Nephron (organoid): ENCODE data around the gene FBXO31.
A peak's percentile ranks its signal among the peaks of the same experiment; 100 is the strongest.

Experiments
- H3K27ac Mint-ChIP-seq, 3 experiments: 2 replicates each; pipeline ENCODE4 v1.8.0; 2020; ENCODE audit warnings: mixed read lengths in 3 of 3, mild to moderate bottlenecking in 2 of 3, moderate library complexity in 1 of 3
- H3K27me3 Mint-ChIP-seq: 2 replicates; pipeline ENCODE4 v1.8.0; 2021; ENCODE audit warnings: low read depth, mild to moderate bottlenecking, moderate library complexity, mixed read lengths
- H3K36me3 Mint-ChIP-seq: 2 replicates; pipeline ENCODE4 v1.8.0; 2020; ENCODE audit warnings: low read depth, mixed read lengths
- H3K4me1 Mint-ChIP-seq: 2 replicates; pipeline ENCODE4 v1.8.0; 2020; ENCODE audit warnings: mixed read lengths
- H3K4me3 Mint-ChIP-seq, 3 experiments: 2 replicates each; pipeline ENCODE4 v1.8.0; 2020; ENCODE audit warnings: mild to moderate bottlenecking in 3 of 3, mixed read lengths in 3 of 3, moderate library complexity in 2 of 3
- H3K9me3 Mint-ChIP-seq: 2 replicates; pipeline ENCODE4 v1.8.0; 2020; ENCODE audit warnings: mixed read lengths
- CTCF ChIP-seq, 3 experiments: fragments of 200-600 bp; sonication (generic); IDR thresholded peaks; one replicate each; pipeline ENCODE4 v1.5.0; 2021; ENCODE audit warnings: antibody characterized with exemption in 3 of 3; ENCODE audit not compliant: unreplicated experiment in 3 of 3

Gene FBXO31

GRCh38 chr16:87375426-87376135, 8.0 kb downstream of the FBXO31 start:
- peaks cover 12% of the 10 kb centered on the region for H3K36me3 Mint-ChIP-seq
- no peak overlapping the region for H3K4me3 Mint-ChIP-seq
- no peak for TF ChIP-seq CTCF (IDR thresholded peaks at IDR 0.05; ENCODE audit: unreplicated experiment in 3 of 3)
- H3K27ac Mint-ChIP-seq: peak overlapping the region in 2 of 3 experiments; percentile 28 to 51
- H3K4me1 Mint-ChIP-seq: peaks cover 14% of the 10 kb centered on the region
- H3K9me3 Mint-ChIP-seq: no peaks in the 10 kb centered on the region
- H3K27me3 Mint-ChIP-seq: no peaks in the 10 kb centered on the region

GRCh38 chr16:87374313-87374712, 9.3 kb downstream of the FBXO31 start:
- Mint-ChIP-seq H3K27me3 (no peaks in the 10 kb centered on the region), H3K36me3 (peaks cover 11% of the 10 kb centered on the region), H3K4me1 (peaks cover 14% of the 10 kb centered on the region), H3K9me3 (no peaks in the 10 kb centered on the region), H3K27ac (no peak overlapping the region), H3K4me3 (no peak overlapping the region)
- TF ChIP-seq CTCF (IDR thresholded peaks at IDR 0.05; ENCODE audit: unreplicated experiment in 3 of 3): no peak

DNA sequence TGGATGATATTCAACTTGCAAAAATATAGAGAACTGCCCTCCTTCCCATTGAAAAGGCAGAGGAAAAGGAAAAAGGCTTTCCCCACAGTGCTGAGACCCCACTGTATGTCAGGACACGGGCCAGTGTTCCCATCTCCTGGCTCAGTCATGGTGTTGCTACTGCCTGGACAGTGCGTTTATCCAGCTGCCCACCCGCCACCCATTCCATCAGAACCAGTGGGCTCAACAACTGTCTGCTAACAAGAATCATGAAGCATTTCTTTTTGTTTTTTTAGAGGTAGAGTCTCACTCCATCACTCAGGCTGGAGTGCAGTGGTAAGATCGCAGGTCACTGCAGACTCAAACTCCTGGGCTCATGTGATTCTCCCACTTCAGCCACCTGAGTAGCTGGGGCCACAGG, 11.3 kb downstream of the FBXO31 start:
- Mint-ChIP-seq H3K9me3 (no peaks in the 10 kb centered on the region), H3K4me3 (no peak overlapping the region), H3K27me3 (no peaks in the 10 kb centered on the region), H3K27ac (no peak overlapping the region), H3K36me3 (peaks cover 6% of the 10 kb centered on the region), H3K4me1 (peaks cover 18% of the 10 kb centered on the region)
- no peak for TF ChIP-seq CTCF (IDR thresholded peaks at IDR 0.05; ENCODE audit: unreplicated experiment in 3 of 3)

DNA sequence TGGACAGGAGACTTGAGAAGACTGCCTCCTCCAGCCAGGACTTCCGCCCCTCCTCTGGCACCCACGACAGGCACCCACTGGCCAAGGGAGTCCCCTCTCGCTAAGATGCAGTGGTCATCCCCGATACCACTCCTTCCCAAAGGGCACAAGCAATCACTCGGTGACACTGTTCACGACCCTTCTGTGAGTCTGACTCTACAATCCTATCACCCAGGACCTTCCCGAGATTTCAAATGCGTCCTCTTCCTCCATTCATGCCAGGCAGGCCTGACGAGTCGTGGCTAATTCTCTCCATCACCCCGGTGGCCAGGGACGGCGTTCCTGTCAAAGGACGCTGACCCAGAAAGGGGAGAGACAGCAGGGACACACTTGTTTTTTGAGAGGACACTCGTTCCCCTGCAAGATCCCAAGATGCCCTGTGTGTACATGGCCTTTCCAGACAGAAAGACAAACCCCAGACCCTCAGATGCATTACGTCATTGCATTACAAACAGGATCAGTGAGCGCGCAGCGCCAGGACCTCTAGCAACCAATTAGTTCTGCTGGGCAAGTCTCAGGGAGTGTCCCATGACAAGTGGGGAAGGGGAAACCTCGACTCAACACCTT, 12.2 kb downstream of the FBXO31 start:
- Mint-ChIP-seq H3K9me3 (no peaks in the 10 kb centered on the region), H3K36me3 (no peaks in the 10 kb centered on the region), H3K27me3 (no peaks in the 10 kb centered on the region), H3K27ac (peak overlapping the region in 1 of 3 experiments; percentile 13), H3K4me1 (peaks cover 18% of the 10 kb centered on the region), H3K4me3 (no peak overlapping the region)
- TF ChIP-seq CTCF (IDR thresholded peaks at IDR 0.05; ENCODE audit: unreplicated experiment in 3 of 3): no peak

DNA sequence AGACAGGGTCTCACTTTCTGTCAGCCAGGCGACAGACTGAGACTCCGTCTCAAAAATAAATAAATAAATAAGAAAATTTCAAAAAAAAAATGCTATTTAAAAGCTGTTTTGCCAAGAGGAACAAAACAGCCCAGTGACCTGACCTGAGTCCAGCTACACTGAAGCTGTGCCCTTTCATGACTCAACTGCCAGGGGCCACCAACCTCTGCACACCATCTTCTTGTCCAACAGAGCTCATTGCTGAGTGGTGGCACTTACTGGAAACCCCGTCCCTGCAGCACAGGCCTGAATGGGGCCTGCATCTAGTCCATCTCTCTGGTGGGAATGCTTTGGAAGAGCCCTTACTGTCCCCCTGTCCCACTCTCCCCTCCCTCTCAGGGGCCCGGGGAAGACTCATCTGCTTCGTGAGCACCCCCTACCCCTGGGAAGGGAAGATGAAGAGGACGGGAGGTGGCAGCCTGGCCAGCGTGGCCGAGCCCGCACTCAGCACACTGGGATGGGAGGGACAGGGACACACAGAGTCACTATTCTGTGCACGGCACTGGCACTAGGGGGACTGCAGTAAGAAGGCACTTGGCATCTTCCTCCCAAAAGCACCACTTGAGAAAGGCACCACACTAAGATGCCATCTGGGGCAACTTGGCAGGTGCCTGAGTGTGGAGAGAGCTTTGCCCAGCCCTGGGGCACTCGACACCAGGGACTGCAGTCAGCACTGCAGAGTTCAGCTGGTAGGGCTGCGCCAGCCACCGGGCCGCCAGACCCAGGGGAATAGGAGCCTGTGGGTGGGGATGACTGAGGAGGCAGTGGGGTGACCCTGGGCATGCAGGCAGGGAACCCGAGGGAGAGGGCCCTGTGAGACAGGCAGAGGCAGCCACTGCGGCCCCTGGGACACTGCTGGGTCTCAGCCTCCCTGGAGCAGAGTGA, 13.5 kb downstream of the FBXO31 start:
- Mint-ChIP-seq H3K9me3 (no peaks in the 10 kb centered on the region), H3K27me3 (no peaks in the 10 kb centered on the region), H3K36me3 (no peaks in the 10 kb centered on the region), H3K4me1 (peaks cover 10% of the 10 kb centered on the region), H3K27ac (no peak overlapping the region), H3K4me3 (no peak overlapping the region)
- TF ChIP-seq CTCF (IDR thresholded peaks at IDR 0.05; ENCODE audit: unreplicated experiment in 3 of 3): no peak
